Endothelial cell of umbilical vein (primary cell): ENCODE data around the gene SCNM1. TPM values are rescaled to one million over a fixed set of nuclear protein-coding genes. Genes with fewer than 3 reads are reported as not detected.

ENCODE experiments used
- BruUV-seq: library from RNA; stranded (reverse); fragments of 400-500 nt; replicated peaks from 2 replicates; lab custom pipeline; 2021; lab: Mats Ljungman, UMichigan
- CTCF ChIA-PET: fragments of 300-600, 350-600 bp; sonication (Branson Sonifier 250); formaldehyde crosslinking; loops from one replicate; lab custom pipeline; 2021; ENCODE audit warnings: antibody characterized with exemption, inconsistent platforms; lab: Charles Lee
- POLR2A ChIA-PET: fragments of 300-600, 350-600 bp; sonication (Branson Sonifier 250); formaldehyde crosslinking; loops from one replicate; lab custom pipeline; 2021; ENCODE audit warnings: antibody characterized with exemption, inconsistent platforms; lab: Charles Lee
- DNase-seq: peaks from one replicate; pipeline ENCODE4 v3.0.0-alpha.2; 2011; ENCODE audit warnings: low read depth, low spot score
- FAIRE-seq: peaks from 2 replicates; lab custom pipeline; 2011; peaks lifted over from hg19 to GRCh38; lab: Jason Lieb, UNC
- H2AFZ ChIP-seq: 2 replicates; pipeline ENCODE4 v1.6.0; 2012; ENCODE audit warnings: low read depth, low read length, control low read depth, inconsistent platforms
- H3K27ac ChIP-seq: 2 replicates; pipeline ENCODE4 v1.5.1; 2011; ENCODE audit warnings: low read depth, mild to moderate bottlenecking, control low read depth, low read length, moderate library complexity; ENCODE audit not compliant: insufficient read depth
- H3K27me3 ChIP-seq, 2 experiments: 2 replicates each; pipeline versions ENCODE4 v1.6.0 to v1.6.1; 2011; ENCODE audit warnings: low read length in 2 of 2, mixed read lengths in 1 of 2; ENCODE audit not compliant: control insufficient read depth in 2 of 2, insufficient read depth in 2 of 2
- H3K36me3 ChIP-seq, 2 experiments: 2 replicates in 1 of 2; 3 replicates in 1 of 2; pipeline ENCODE4 v1.5.1; 2011; ENCODE audit warnings: low read length in 2 of 2, mild to moderate bottlenecking in 1 of 2, moderate library complexity in 1 of 2; ENCODE audit not compliant: control insufficient read depth in 2 of 2, insufficient read depth in 2 of 2; ENCODE audit errors: extremely low read depth in 1 of 2
- H3K4me1 ChIP-seq: 3 replicates; pipeline ENCODE4 v1.5.1; 2011; ENCODE audit warnings: mild to moderate bottlenecking, low read length; ENCODE audit not compliant: control insufficient read depth, insufficient read depth; ENCODE audit errors: extremely low read depth
- H3K4me2 ChIP-seq: 2 replicates; pipeline ENCODE4 v1.6.1; 2011; ENCODE audit warnings: low read length, control low read depth, mixed read lengths; ENCODE audit not compliant: insufficient read depth
- H3K4me3 ChIP-seq, 3 experiments: fragments of 200-600 bp in 1 of 3; sonication (generic), shearing (Covaris generic) in 1 of 3; replicated peaks in 1 of 3; 2 replicates each; pipeline ENCODE4 v1.5.1; 2011 to 2016; ENCODE audit warnings: control low read depth in 3 of 3, low read length in 3 of 3, mild to moderate bottlenecking in 2 of 3, inconsistent platforms in 1 of 3, low read depth in 1 of 3, moderate library complexity in 1 of 3; ENCODE audit not compliant: insufficient read depth in 1 of 3
- H3K79me2 ChIP-seq: 2 replicates; pipeline ENCODE4 v1.6.0; 2012; ENCODE audit warnings: low read length, inconsistent platforms; ENCODE audit not compliant: control insufficient read depth, insufficient read depth
- H3K9ac ChIP-seq: replicated peaks from 2 replicates; pipeline ENCODE3; 2011; ENCODE audit warnings: low read length, control low read depth; ENCODE audit not compliant: insufficient read depth; ENCODE audit errors: extremely low read depth
- H3K9me1 ChIP-seq: replicated peaks from 3 replicates; pipeline ENCODE4 v1.6.0; 2011; ENCODE audit warnings: mild to moderate bottlenecking, low read length; ENCODE audit not compliant: control insufficient read depth, insufficient read depth; ENCODE audit errors: extremely low read depth
- H3K9me3 ChIP-seq: replicated peaks from 2 replicates; pipeline ENCODE4 v1.5.1; 2012; ENCODE audit warnings: low read length, inconsistent platforms; ENCODE audit not compliant: control insufficient read depth, insufficient read depth
- H4K20me1 ChIP-seq: replicated peaks from 2 replicates; pipeline ENCODE3; 2011; ENCODE audit warnings: mild to moderate bottlenecking, low read length; ENCODE audit not compliant: control insufficient read depth, insufficient read depth; ENCODE audit errors: extremely low read depth
- EZH2 ChIP-seq: IDR thresholded peaks from 2 replicates; pipeline ENCODE4 v1.6.1; 2012; ENCODE audit warnings: borderline replicate concordance, low read depth, mild to moderate bottlenecking, moderate library complexity, low read length, inconsistent platforms; ENCODE audit not compliant: severe bottlenecking
- FOS ChIP-seq: IDR thresholded peaks from 2 replicates; pipeline ENCODE4 v1.6.1; 2011; ENCODE audit warnings: mild to moderate bottlenecking, low read length, moderate library complexity, borderline replicate concordance; ENCODE audit not compliant: insufficient read depth
- GATA2 ChIP-seq: IDR thresholded peaks from 2 replicates; pipeline ENCODE4 v1.7.0; 2011; ENCODE audit warnings: low read depth, mild to moderate bottlenecking, moderate library complexity, mixed read lengths, low read length; ENCODE audit not compliant: insufficient read length, insufficient read depth
- JUN ChIP-seq: IDR thresholded peaks from 2 replicates; pipeline ENCODE4 v1.6.1; 2011; ENCODE audit warnings: borderline replicate concordance, low read depth; ENCODE audit not compliant: insufficient read length, insufficient read depth
- MYC ChIP-seq: IDR thresholded peaks from one replicate; pipeline ENCODE4 v1.6.1; 2011; ENCODE audit warnings: mild to moderate bottlenecking, low read depth, low read length
- POLR2A ChIP-seq: IDR thresholded peaks from 2 replicates; pipeline ENCODE4 v1.6.1; 2012; ENCODE audit warnings: low read depth, mild to moderate bottlenecking, control low read depth, low read length
- POLR2AphosphoS5 ChIP-seq: IDR thresholded peaks from 2 replicates; pipeline ENCODE4 v1.6.1; 2012; ENCODE audit warnings: low read depth, mild to moderate bottlenecking, control low read depth, low read length, moderate library complexity; ENCODE audit not compliant: insufficient read depth
- dilution Hi-C: fragments of 300-500 bp; cut with MboI; formaldehyde crosslinking; loops from one replicate; pipeline ENCODE4 v1.15.0; 2019; ENCODE audit warnings: low sequenced_read_pairs; ENCODE audit not compliant: extremely low pct_ligation_motif_present
- intact Hi-C: fragments of 100-400 bp; cut with micrococcal nuclease; formaldehyde crosslinking; loops from one replicate; pipeline ENCODE4 v1.10.0; 2022
- polyA plus RNA-seq, 4 experiments: library from polyadenylated mRNA; depleted of rRNA in 3 of 4; stranded (reverse) in 3 of 4; unstranded in 1 of 4; fragments of >200 nt; gene quantifications; 2 replicates each; pipeline versions ENCODE4 v1.2.1 to v1.2.3, GENCODE V29; 2011 to 2012; ENCODE audit warnings: missing spikeins in 1 of 4
- total RNA-seq: library from RNA; stranded (reverse); gene quantifications from 2 replicates; pipeline ENCODE4 v1.2.3, GENCODE V29; 2021
- TF ChIP-seq, protein P1 (sequence below), 2 donors: IDR thresholded peaks; 1 replicate in 1 of 2; 2 replicates in 1 of 2; pipeline ENCODE4 v1.5.1; 2011; ENCODE audit warnings: low read length in 2 of 2, mild to moderate bottlenecking in 2 of 2, moderate library complexity in 2 of 2, control low read depth in 1 of 2, inconsistent platforms in 1 of 2, low read depth in 1 of 2; ENCODE audit not compliant: insufficient read depth in 1 of 2; ENCODE audit errors: extremely low read depth in 1 of 2
- TF ChIP-seq, protein P2 (sequence below): IDR thresholded peaks from 2 replicates; pipeline ENCODE4 v1.6.1; 2011; ENCODE audit not compliant: insufficient read depth, insufficient read length

SCNM1 gene
- total and polyA plus RNA-seq, 2 donors (not counting 3 experiments of a cell fraction or from before 2014, with no cell fraction given), result 17.3 to 43.1 TPM

DNA sequence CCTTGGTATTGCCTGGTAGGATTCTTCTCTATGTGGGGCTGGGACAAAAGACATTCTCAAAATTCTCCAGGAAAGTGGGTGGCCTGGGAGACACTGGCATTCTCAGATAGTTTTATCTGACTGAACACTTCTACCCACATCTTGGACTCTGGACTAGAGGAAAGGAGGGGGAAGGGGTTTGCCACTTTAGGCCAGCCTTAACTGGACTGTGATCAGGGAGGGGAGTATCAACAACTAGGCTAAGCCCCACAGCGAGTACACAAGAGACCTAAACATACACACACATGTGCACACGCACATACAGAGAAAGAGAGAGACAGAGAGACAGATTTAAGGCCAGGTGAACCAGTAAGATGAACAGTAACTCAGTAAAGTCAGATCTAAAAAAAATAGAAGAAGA lies 18.3 kb upstream of the SCNM1 start:
- H4K20me1 ChIP-seq, result no peaks in the 10 kb centered on the region
- no peak overlapping the region for H2AFZ ChIP-seq
- H3K9ac ChIP-seq, result no peak overlapping the region
- H3K4me1 ChIP-seq, result peaks cover 29% of the 10 kb centered on the region
- H3K36me3 ChIP-seq, result peaks cover 0 to under 1% of the 10 kb centered on the region in 2 experiments
- H3K4me2 ChIP-seq, result no peak overlapping the region
- FAIRE-seq (no peak), DNase-seq (no peak)
- no TSS peak for BruUV-seq
- no peak overlapping the region for H3K27ac ChIP-seq
- no peaks in the 10 kb centered on the region for H3K9me3 ChIP-seq
- no peaks in the 10 kb centered on the region for H3K9me1 ChIP-seq
- dilution Hi-C loops, result no loop called here
- intact Hi-C loops, result loop anchor here (2.0 to 5.0 kb wide), 3 partner anchors 41 to 170 kb away; partner anchors contain the start of gene GABPB2
- no peak for TF ChIP-seq EZH2
- TF ChIP-seq, protein P1, sequence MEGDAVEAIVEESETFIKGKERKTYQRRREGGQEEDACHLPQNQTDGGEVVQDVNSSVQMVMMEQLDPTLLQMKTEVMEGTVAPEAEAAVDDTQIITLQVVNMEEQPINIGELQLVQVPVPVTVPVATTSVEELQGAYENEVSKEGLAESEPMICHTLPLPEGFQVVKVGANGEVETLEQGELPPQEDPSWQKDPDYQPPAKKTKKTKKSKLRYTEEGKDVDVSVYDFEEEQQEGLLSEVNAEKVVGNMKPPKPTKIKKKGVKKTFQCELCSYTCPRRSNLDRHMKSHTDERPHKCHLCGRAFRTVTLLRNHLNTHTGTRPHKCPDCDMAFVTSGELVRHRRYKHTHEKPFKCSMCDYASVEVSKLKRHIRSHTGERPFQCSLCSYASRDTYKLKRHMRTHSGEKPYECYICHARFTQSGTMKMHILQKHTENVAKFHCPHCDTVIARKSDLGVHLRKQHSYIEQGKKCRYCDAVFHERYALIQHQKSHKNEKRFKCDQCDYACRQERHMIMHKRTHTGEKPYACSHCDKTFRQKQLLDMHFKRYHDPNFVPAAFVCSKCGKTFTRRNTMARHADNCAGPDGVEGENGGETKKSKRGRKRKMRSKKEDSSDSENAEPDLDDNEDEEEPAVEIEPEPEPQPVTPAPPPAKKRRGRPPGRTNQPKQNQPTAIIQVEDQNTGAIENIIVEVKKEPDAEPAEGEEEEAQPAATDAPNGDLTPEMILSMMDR (IDR thresholded peaks at IDR 0.05; ENCODE audit: extremely low read depth in 1 of 2, insufficient read depth in 1 of 2, low read depth in 1 of 2, low read length in 2 of 2), result no peak
- TF ChIP-seq FOS, result no peak
- no peak for TF ChIP-seq MYC
- TF ChIP-seq POLR2AphosphoS5, result no peak
- no peak for TF ChIP-seq GATA2
- TF ChIP-seq, protein P2, sequence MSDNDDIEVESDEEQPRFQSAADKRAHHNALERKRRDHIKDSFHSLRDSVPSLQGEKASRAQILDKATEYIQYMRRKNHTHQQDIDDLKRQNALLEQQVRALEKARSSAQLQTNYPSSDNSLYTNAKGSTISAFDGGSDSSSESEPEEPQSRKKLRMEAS, result no peak
- no peak for TF ChIP-seq JUN
- TF ChIP-seq POLR2A, result no peak
- POLR2A ChIA-PET, result interaction anchor here (0.7 kb wide), 1 partner anchor 288 kb away, joined by 3 read pairs; no protein-coding TSS in a partner anchor
- no peaks in the 10 kb centered on the region for H3K27me3 ChIP-seq
- no peaks in the 10 kb centered on the region for H3K79me2 ChIP-seq
- no peak overlapping the region for H3K4me3 ChIP-seq
- CTCF ChIA-PET, result interaction anchor here (1.2 to 2.3 kb wide), 3 partner anchors 9 to 48 kb away, joined by 3 to 9 read pairs (median 5); partner anchors contain the start of gene TNFAIP8L2
